IMR-90 (cell line): ENCODE measurements around the gene IL2RA. TPM values are rescaled to one million over a fixed set of nuclear protein-coding genes. Genes with fewer than 3 reads are reported as not detected.

Experiments used
- ATAC-seq: fragments of 200-7000 bp; cut with Tn5 transposase; 2 replicates; pipeline ENCODE4 v1.9.1; 2020; ENCODE audit warnings: low read depth, mild to moderate bottlenecking, moderate library complexity
- BruUV-seq: library from RNA; stranded (reverse); fragments of 400-500 nt; replicated peaks from 2 replicates; lab custom pipeline; 2021; lab: Mats Ljungman, UMichigan
- CTCF ChIA-PET: fragments of 300-600 bp; formaldehyde crosslinking; extraction: SDS; loops from one replicate; lab custom pipeline; 2021; ENCODE audit warnings: antibody characterized with exemption; lab: Yijun Ruan, JAX
- POLR2A ChIA-PET: fragments of 300-600 bp; sonication (Branson Sonifier 250); formaldehyde crosslinking; loops from one replicate; lab custom pipeline; 2022; ENCODE audit warnings: antibody characterized with exemption; ENCODE audit not compliant: unreplicated experiment; lab: Charles Lee
- DNase-seq: peaks from one replicate; pipeline ENCODE4 v3.0.0; 2013
- H2AFZ ChIP-seq: replicated peaks from 2 replicates; pipeline ENCODE3; 2013; ENCODE audit warnings: low read length, mild to moderate bottlenecking; ENCODE audit not compliant: poor library complexity
- H2AK5ac ChIP-seq: 2 replicates; pipeline ENCODE4 v1.6.1; 2013; ENCODE audit warnings: low read depth, low read length, inconsistent platforms
- H2AK9ac ChIP-seq: replicated peaks from 2 replicates; pipeline ENCODE3; 2013; ENCODE audit warnings: mild to moderate bottlenecking, low read depth, low read length, moderate library complexity; ENCODE audit not compliant: poor library complexity
- H2BK120ac ChIP-seq: 2 replicates; pipeline ENCODE4 v1.6.1; 2013; ENCODE audit warnings: low read depth, low read length, inconsistent platforms
- H2BK15ac ChIP-seq: 3 replicates; pipeline ENCODE4 v1.6.1; 2013; ENCODE audit warnings: low read depth, low read length, inconsistent platforms
- H2BK20ac ChIP-seq: 2 replicates; pipeline ENCODE4 v1.6.1; 2013; ENCODE audit warnings: low read depth, mild to moderate bottlenecking, inconsistent platforms, low read length, moderate library complexity
- H2BK5ac ChIP-seq: 2 replicates; pipeline ENCODE4 v1.6.1; 2013; ENCODE audit warnings: mild to moderate bottlenecking, low read depth, low read length, inconsistent platforms; ENCODE audit not compliant: poor library complexity, severe bottlenecking
- H3K14ac ChIP-seq: replicated peaks from 2 replicates; pipeline ENCODE4 v1.6.1; 2013; ENCODE audit warnings: low read depth, low read length, inconsistent platforms
- H3K18ac ChIP-seq: 2 replicates; pipeline ENCODE4 v1.6.1; 2013; ENCODE audit warnings: low read depth, low read length, control low read depth
- H3K23ac ChIP-seq: 2 replicates; pipeline ENCODE4 v1.6.1; 2013; ENCODE audit warnings: low read depth, low read length, inconsistent platforms
- H3K27ac ChIP-seq: 2 replicates; pipeline ENCODE4 v1.5.1; 2013; ENCODE audit warnings: mild to moderate bottlenecking, control low read depth, low read length; ENCODE audit not compliant: insufficient read depth
- H3K27me3 ChIP-seq: 2 replicates; pipeline ENCODE4 v1.6.1; 2013; ENCODE audit warnings: low read length; ENCODE audit not compliant: control insufficient read depth, insufficient read depth
- H3K36me3 ChIP-seq: 2 replicates; pipeline ENCODE4 v1.6.1; 2013; ENCODE audit warnings: low read length, mixed read lengths; ENCODE audit not compliant: control insufficient read depth, insufficient read depth
- H3K4ac ChIP-seq: 2 replicates; pipeline ENCODE4 v1.6.1; 2013; ENCODE audit warnings: low read depth, low read length, inconsistent platforms
- H3K4me1 ChIP-seq: 2 replicates; pipeline ENCODE4 v1.6.1; 2013; ENCODE audit warnings: low read length, mixed read lengths; ENCODE audit not compliant: control insufficient read depth, insufficient read depth
- H3K4me2 ChIP-seq: 2 replicates; pipeline ENCODE4 v1.6.1; 2013; ENCODE audit warnings: low read depth, mild to moderate bottlenecking, control low read depth, low read length, moderate library complexity
- H3K4me3 ChIP-seq: 2 replicates; pipeline ENCODE4 v1.5.1; 2013; ENCODE audit warnings: low read depth, mild to moderate bottlenecking, control low read depth, low read length, moderate library complexity; ENCODE audit not compliant: insufficient read depth
- H3K56ac ChIP-seq: 2 replicates; pipeline ENCODE4 v1.6.1; 2013; ENCODE audit warnings: low read length, inconsistent platforms; ENCODE audit not compliant: insufficient read depth; ENCODE audit errors: extremely low read depth
- H3K79me1 ChIP-seq, 2 experiments: 2 replicates each; pipeline ENCODE4 v1.6.1; 2013; ENCODE audit warnings: low read length in 2 of 2, inconsistent platforms in 1 of 2, low read depth in 1 of 2
- H3K9ac ChIP-seq: 2 replicates; pipeline ENCODE4 v1.6.1; 2013; ENCODE audit warnings: low read depth, low read length, control low read depth
- H3K9me1 ChIP-seq: 2 replicates; pipeline ENCODE4 v1.6.1; 2013; ENCODE audit warnings: low read length, inconsistent platforms; ENCODE audit not compliant: insufficient read depth
- H3K9me3 ChIP-seq: 2 replicates; pipeline ENCODE4 v1.6.1; 2013; ENCODE audit warnings: low read length; ENCODE audit not compliant: control insufficient read depth, insufficient read depth
- H4K20me1 ChIP-seq: 2 replicates; pipeline ENCODE4 v1.6.1; 2013; ENCODE audit warnings: low read length, inconsistent platforms; ENCODE audit not compliant: insufficient read depth
- H4K5ac ChIP-seq: 2 replicates; pipeline ENCODE4 v1.6.1; 2013; ENCODE audit warnings: mild to moderate bottlenecking, low read depth, low read length, control low read depth
- H4K8ac ChIP-seq, 2 experiments: 2 replicates each; pipeline ENCODE4 v1.6.1; 2013; ENCODE audit warnings: low read depth in 2 of 2, low read length in 2 of 2, control low read depth in 1 of 2, inconsistent platforms in 1 of 2
- H4K91ac ChIP-seq: 2 replicates; pipeline ENCODE4 v1.6.1; 2013; ENCODE audit warnings: low read depth, low read length, inconsistent platforms; ENCODE audit not compliant: insufficient read depth
- BHLHE40 ChIP-seq: fragments of 150-350 bp; IDR thresholded peaks from 2 replicates; pipeline ENCODE4 v1.6.1; 2016; ENCODE audit warnings: mild to moderate bottlenecking, low read depth, low read length
- CHD1 ChIP-seq: IDR thresholded peaks from 2 replicates; pipeline ENCODE4 v1.6.1; 2012; ENCODE audit warnings: low read depth, low read length, improper control_type of control experiment
- CTCF ChIP-seq: conservative IDR thresholded peaks from 2 replicates; pipeline ENCODE4 v1.5.1; 2012; ENCODE audit warnings: mild to moderate bottlenecking, low read depth, low read length, improper control_type of control experiment
- FOS ChIP-seq: fragments of 150-350 bp; IDR thresholded peaks from 2 replicates; pipeline ENCODE4 v1.6.1; 2016; ENCODE audit warnings: low read depth, low read length
- MAFK ChIP-seq: IDR thresholded peaks from 2 replicates; pipeline ENCODE4 v1.6.1; 2012; ENCODE audit warnings: low read depth, low read length, improper control_type of control experiment
- MAZ ChIP-seq: IDR thresholded peaks from 2 replicates; pipeline ENCODE4 v1.6.1; 2012; ENCODE audit warnings: low read depth, mild to moderate bottlenecking, low read length, improper control_type of control experiment, moderate library complexity, borderline replicate concordance
- MXI1 ChIP-seq: IDR thresholded peaks from 2 replicates; pipeline ENCODE4 v1.6.1; 2012; ENCODE audit warnings: low read depth, mild to moderate bottlenecking, low read length, moderate library complexity, borderline replicate concordance
- RAD21 ChIP-seq: IDR thresholded peaks from 2 replicates; pipeline ENCODE4 v1.6.1; 2012; ENCODE audit warnings: low read length, improper control_type of control experiment
- RCOR1 ChIP-seq: IDR thresholded peaks from 2 replicates; pipeline ENCODE4 v1.6.1; 2012; ENCODE audit warnings: mild to moderate bottlenecking, low read length, improper control_type of control experiment; ENCODE audit not compliant: insufficient replicate concordance
- RFX5 ChIP-seq: IDR thresholded peaks from 2 replicates; pipeline ENCODE4 v1.8.0; 2012; ENCODE audit warnings: low read depth, mild to moderate bottlenecking, low read length, moderate library complexity
- SMC3 ChIP-seq: fragments of 150-350 bp; IDR thresholded peaks from 2 replicates; pipeline ENCODE4 v1.6.1; 2016; ENCODE audit warnings: low read depth, mild to moderate bottlenecking, antibody characterized with exemption, low read length, moderate library complexity
- WGBS, 2 experiments: methylation state at CpG; one replicate each; pipeline versions ENCODE4 v1.1.5 to v1.1.7; 2013; ENCODE audit warnings: missing lambda C conversion rate in 2 of 2; ENCODE audit not compliant: insufficient read length in 1 of 2; ENCODE audit errors: extremely low coverage in 2 of 2; 5-methylcytosine and 5-hydroxymethylcytosine counted together
- dilution Hi-C: fragments of 300-500 bp; cut with HindIII; formaldehyde crosslinking; loops from one replicate; pipeline ENCODE4 v1.14.3; 2018; ENCODE audit warnings: low sequenced_read_pairs; ENCODE audit not compliant: unreplicated experiment
- in situ Hi-C: fragments of 300-500 bp; cut with MboI; formaldehyde crosslinking; loops from 3 replicates; pipeline ENCODE4 v1.14.3; 2019; ENCODE audit warnings: low sequenced_read_pairs, inconsistent platforms, mixed read lengths
- intact Hi-C: fragments of 100-400 bp; cut with micrococcal nuclease; formaldehyde crosslinking; loops from 2 replicates; pipeline ENCODE4 v1.10.0; 2022
- polyA plus RNA-seq, 3 experiments: library from polyadenylated mRNA; depleted of rRNA; stranded (reverse); fragments of >200 nt; gene quantifications; 2 replicates each; pipeline ENCODE4 v1.2.3, GENCODE V29; 2012; ENCODE audit warnings: low replicate concordance in 1 of 3
- total RNA-seq: library from RNA; depleted of rRNA; stranded (reverse); fragments of >200 nt; gene quantifications from 2 replicates; pipeline ENCODE4 v1.2.3, GENCODE V29; 2012
- TF ChIP-seq, protein P1 (sequence below): fragments of 150-350 bp; IDR thresholded peaks from 2 replicates; pipeline ENCODE4 v1.6.1; 2016; ENCODE audit warnings: low read depth, mild to moderate bottlenecking, low read length, moderate library complexity, borderline replicate concordance

The IL2RA gene
- total and polyA plus RNA-seq, 2 of the 4 experiments (the other 2 are of a cell fraction): not detected

GRCh38 chr10:5971315-5971832, 90.8 kb downstream of the IL2RA start:
- Histone ChIP-seq H4K8ac (no peak overlapping the region), H2AFZ (no peak overlapping the region), H3K9me1 (peaks cover 3% of the 10 kb centered on the region; the same call in 1 of the 2 replicates), H3K18ac (no peak overlapping the region), H3K27me3 (no peaks in the 10 kb centered on the region), H4K5ac (no peak overlapping the region), H3K14ac (no peak overlapping the region; the same call in 1 of the 2 replicates), H4K91ac (no peak overlapping the region), H4K20me1 (no peaks in the 10 kb centered on the region), H2BK120ac (no peak overlapping the region), H2AK5ac (0 out of 2 replicates have a peak overlapping the region, but pooled peaks have one; percentile 45), H2BK15ac (no peak overlapping the region), H3K79me1 (peaks cover 7 to 54% of the 10 kb centered on the region in 2 experiments; a peak in 3 of 4 replicates), H3K4me3 (no peak overlapping the region), H2BK20ac (no peak overlapping the region), H3K4me1 (peaks cover 5% of the 10 kb centered on the region; the same call in 1 of the 2 replicates), H3K9me3 (no peaks in the 10 kb centered on the region), H2AK9ac (no peak overlapping the region), H3K9ac (no peak overlapping the region), H3K56ac (no peak overlapping the region), H3K4me2 (no peak overlapping the region), H3K4ac (no peak overlapping the region), H3K27ac (no peak overlapping the region), H3K36me3 (peaks cover 2% of the 10 kb centered on the region; the same call in 1 of the 2 replicates), H2BK5ac (no peak overlapping the region), H3K23ac (no peak overlapping the region)
- intact Hi-C loops (no loop called here), in situ Hi-C loops (no loop called here), dilution Hi-C loops (no loop called here)
- TF ChIP-seq MXI1 (no peak), RCOR1 (no peak), CTCF (no peak), FOS (no peak), MAFK (no peak), RAD21 (no peak), CHD1 (no peak), BHLHE40 (no peak), RFX5 (no peak), MAZ (no peak), SMC3 (no peak)
- TF ChIP-seq, protein P1, sequence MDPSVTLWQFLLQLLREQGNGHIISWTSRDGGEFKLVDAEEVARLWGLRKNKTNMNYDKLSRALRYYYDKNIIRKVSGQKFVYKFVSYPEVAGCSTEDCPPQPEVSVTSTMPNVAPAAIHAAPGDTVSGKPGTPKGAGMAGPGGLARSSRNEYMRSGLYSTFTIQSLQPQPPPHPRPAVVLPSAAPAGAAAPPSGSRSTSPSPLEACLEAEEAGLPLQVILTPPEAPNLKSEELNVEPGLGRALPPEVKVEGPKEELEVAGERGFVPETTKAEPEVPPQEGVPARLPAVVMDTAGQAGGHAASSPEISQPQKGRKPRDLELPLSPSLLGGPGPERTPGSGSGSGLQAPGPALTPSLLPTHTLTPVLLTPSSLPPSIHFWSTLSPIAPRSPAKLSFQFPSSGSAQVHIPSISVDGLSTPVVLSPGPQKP: no peak
- DNase-seq (no peak), ATAC-seq (no peak; the same call in none of the 2 replicates)
- CTCF ChIA-PET: interaction anchor here (0.7 kb wide), 1 partner anchor 43 kb away, joined by 3 read pairs; no protein-coding TSS in a partner anchor
- WGBS, 2 experiments: 92% methylated on average over 4 of the region's 8 CpGs; no CpG with 5 or more reads in 1 of the 2 experiments
- no TSS peak for BruUV-seq
- POLR2A ChIA-PET: no interaction called here
